Stimulated activated memory B cell treated with anti-CD40 and anti-IgM and Interleukin-4, amounts not matched to agents 10 μg/mL and 1 μg/mL and 100 μg/mL, for 72 hours (primary cell): ENCODE data around the gene MRGPRX4.
"Not testable (repeated sequence)": the region's sequence is repeated elsewhere in the genome, so short reads cannot be mapped to it uniquely, and the experiment has no call there.

Experiments used
- ATAC-seq: fragments of 150-1000 bp; cut with Tn5 transposase; 2 replicates; pipeline ENCODE4 v1.10.0; 2021
- H3K27ac Mint-ChIP-seq: one replicate; pipeline ENCODE4 v1.8.0; 2022; ENCODE audit warnings: mild to moderate bottlenecking, mixed read lengths
- H3K27me3 Mint-ChIP-seq: one replicate; pipeline ENCODE4 v1.8.0; 2022; ENCODE audit warnings: mixed read lengths
- H3K36me3 Mint-ChIP-seq: one replicate; pipeline ENCODE4 v1.8.0; 2022; ENCODE audit warnings: mixed read lengths
- H3K4me1 Mint-ChIP-seq: one replicate; pipeline ENCODE4 v1.8.0; 2022; ENCODE audit warnings: mixed read lengths
- H3K4me3 Mint-ChIP-seq: one replicate; pipeline ENCODE4 v1.8.0; 2022; ENCODE audit warnings: mild to moderate bottlenecking, moderate library complexity, mixed read lengths
- H3K9me3 Mint-ChIP-seq: one replicate; pipeline ENCODE4 v1.8.0; 2022; ENCODE audit warnings: mixed read lengths

Gene MRGPRX4

GRCh38 chr11:18172666-18173065 is at the start of gene MRGPRX4:
TSS of gene MRGPRX4 (plus strand) at chr11:18172837. CDS start at chr11:18173257, 420 bp downstream.
- ATAC-seq = no peak
- H3K4me1 Mint-ChIP-seq = peaks cover 8% of the 10 kb centered on the region
- peak within 1 kb of the TSS; percentile 76 for H3K27ac Mint-ChIP-seq
- no peaks in the 10 kb centered on the region for H3K36me3 Mint-ChIP-seq
- H3K9me3 Mint-ChIP-seq = no peaks in the 10 kb centered on the region
- peak within 1 kb of the TSS; percentile 87 for H3K4me3 Mint-ChIP-seq
- no peaks in the 10 kb centered on the region for H3K27me3 Mint-ChIP-seq

GRCh38 chr11:18131115-18131514 is 41.5 kb upstream of the MRGPRX4 start:
- not testable (repeated sequence) for H3K4me1 Mint-ChIP-seq
- H3K27me3 Mint-ChIP-seq = peaks cover 55% of the 10 kb centered on the region

GRCh38 chr11:18132341-18132740 is 40.3 kb upstream of the MRGPRX4 start, which contains the start of gene MRGPRX3:
TSS of gene MRGPRX3 (plus strand) at chr11:18132571. CDS start at chr11:18137203, 4,632 bp downstream.
- Mint-ChIP-seq H3K4me3 (no peak within 1 kb of the TSS), H3K36me3 (no peaks in the 10 kb centered on the region), H3K4me1 (no peaks in the 10 kb centered on the region), H3K27ac (no peak within 1 kb of the TSS), H3K9me3 (peaks cover 1% of the 10 kb centered on the region), H3K27me3 (peaks cover 55% of the 10 kb centered on the region)
- no peak for ATAC-seq

More at GRCh38 chr11:18131115-18131514, 41.5 kb upstream of the MRGPRX4 start:
- not testable (repeated sequence) for H3K9me3 Mint-ChIP-seq, ATAC-seq, H3K36me3 Mint-ChIP-seq, H3K4me3 Mint-ChIP-seq, H3K27ac Mint-ChIP-seq

GRCh38 chr11:18135308-18135707 is 37.3 kb upstream of the MRGPRX4 start:
- ATAC-seq = no peak
- H3K36me3 Mint-ChIP-seq = no peaks in the 10 kb centered on the region
- no peaks in the 10 kb centered on the region for H3K4me1 Mint-ChIP-seq
- no peak overlapping the region for H3K4me3 Mint-ChIP-seq
- H3K27me3 Mint-ChIP-seq = peaks cover 31% of the 10 kb centered on the region
- H3K27ac Mint-ChIP-seq = no peak overlapping the region
- H3K9me3 Mint-ChIP-seq = peaks cover 3% of the 10 kb centered on the region

GRCh38 chr11:18137186-18137800 is 35.3 kb upstream of the MRGPRX4 start:
- peaks cover 3% of the 10 kb centered on the region for H3K9me3 Mint-ChIP-seq

GRCh38 chr11:18140145-18140544 is 32.5 kb upstream of the MRGPRX4 start:
- no peaks in the 10 kb centered on the region for H3K4me1 Mint-ChIP-seq
- H3K27me3 Mint-ChIP-seq = peaks cover 39% of the 10 kb centered on the region

More at GRCh38 chr11:18137186-18137800, 35.3 kb upstream of the MRGPRX4 start:
- no peak for ATAC-seq
- Mint-ChIP-seq H3K4me1 (no peaks in the 10 kb centered on the region), H3K27ac (no peak overlapping the region), H3K27me3 (peaks cover 27% of the 10 kb centered on the region), H3K4me3 (no peak overlapping the region), H3K36me3 (no peaks in the 10 kb centered on the region)

GRCh38 chr11:18144243-18144642 is 28.4 kb upstream of the MRGPRX4 start:
- H3K27ac Mint-ChIP-seq = no peak overlapping the region
- ATAC-seq = no peak
- H3K4me1 Mint-ChIP-seq = peaks cover 10% of the 10 kb centered on the region
- H3K9me3 Mint-ChIP-seq = no peaks in the 10 kb centered on the region
- peaks cover 41% of the 10 kb centered on the region for H3K27me3 Mint-ChIP-seq
- no peaks in the 10 kb centered on the region for H3K36me3 Mint-ChIP-seq
- no peak overlapping the region for H3K4me3 Mint-ChIP-seq

More at GRCh38 chr11:18140145-18140544, 32.5 kb upstream of the MRGPRX4 start:
- Mint-ChIP-seq H3K27ac (no peak overlapping the region), H3K36me3 (no peaks in the 10 kb centered on the region), H3K9me3 (peaks cover 3% of the 10 kb centered on the region), H3K4me3 (no peak overlapping the region)
- no peak for ATAC-seq

GRCh38 chr11:18145025-18145424 is 27.6 kb upstream of the MRGPRX4 start:
- H3K27me3 Mint-ChIP-seq = peaks cover 41% of the 10 kb centered on the region
- no peaks in the 10 kb centered on the region for H3K9me3 Mint-ChIP-seq
- H3K4me3 Mint-ChIP-seq = no peak overlapping the region
- no peak for ATAC-seq
- peaks cover 10% of the 10 kb centered on the region for H3K4me1 Mint-ChIP-seq
- no peaks in the 10 kb centered on the region for H3K36me3 Mint-ChIP-seq
- no peak overlapping the region for H3K27ac Mint-ChIP-seq

- Mint-ChIP-seq H3K9me3 (no peaks in the 10 kb centered on the region), H3K4me1 (peaks cover 10% of the 10 kb centered on the region), H3K4me3 (no peak overlapping the region), H3K27ac (no peak overlapping the region), H3K36me3 (no peaks in the 10 kb centered on the region), H3K27me3 (peaks cover 41% of the 10 kb centered on the region)
- ATAC-seq = no peak
Measured at GRCh38 chr11:18145837-18146236, 26.8 kb upstream of the MRGPRX4 start.

GRCh38 chr11:18151581-18151980 is 21.1 kb upstream of the MRGPRX4 start:
- Mint-ChIP-seq H3K27me3 (peaks cover 22% of the 10 kb centered on the region), H3K36me3 (no peaks in the 10 kb centered on the region), H3K4me3 (no peak overlapping the region), H3K27ac (no peak overlapping the region), H3K4me1 (no peaks in the 10 kb centered on the region), H3K9me3 (no peaks in the 10 kb centered on the region)
- ATAC-seq = no peak

GRCh38 chr11:18168372-18168771 is 4.3 kb upstream of the MRGPRX4 start:
- peaks cover 14% of the 10 kb centered on the region for H3K4me1 Mint-ChIP-seq
- peaks cover 3% of the 10 kb centered on the region for H3K9me3 Mint-ChIP-seq
- no peak overlapping the region for H3K27ac Mint-ChIP-seq
- no peaks in the 10 kb centered on the region for H3K36me3 Mint-ChIP-seq
- no peak overlapping the region for H3K4me3 Mint-ChIP-seq
- ATAC-seq = no peak
- H3K27me3 Mint-ChIP-seq = no peaks in the 10 kb centered on the region

GRCh38 chr11:18171377-18172000 is 1.1 kb upstream of the MRGPRX4 start:
- no peak overlapping the region for H3K27ac Mint-ChIP-seq
- H3K4me1 Mint-ChIP-seq = peaks cover 8% of the 10 kb centered on the region
- ATAC-seq = no peak
- no peaks in the 10 kb centered on the region for H3K36me3 Mint-ChIP-seq
- no peaks in the 10 kb centered on the region for H3K27me3 Mint-ChIP-seq
- peaks cover 3% of the 10 kb centered on the region for H3K9me3 Mint-ChIP-seq
- no peak overlapping the region for H3K4me3 Mint-ChIP-seq

- H3K4me1 Mint-ChIP-seq = peaks cover 8% of the 10 kb centered on the region
- H3K9me3 Mint-ChIP-seq = no peaks in the 10 kb centered on the region
- H3K4me3 Mint-ChIP-seq = peak overlapping the region; percentile 87
- H3K36me3 Mint-ChIP-seq = no peaks in the 10 kb centered on the region
- no peaks in the 10 kb centered on the region for H3K27me3 Mint-ChIP-seq
- H3K27ac Mint-ChIP-seq = peak overlapping the region; percentile 76
- peak; percentile 84 for ATAC-seq
Measured at GRCh38 chr11:18173225-18173866, 709 bp downstream of the MRGPRX4 start.

GRCh38 chr11:18188796-18189195 is 16.2 kb downstream of the MRGPRX4 start:
- Mint-ChIP-seq H3K27me3 (peaks cover 23% of the 10 kb centered on the region), H3K9me3 (no peaks in the 10 kb centered on the region), H3K4me3 (no peak overlapping the region), H3K36me3 (no peaks in the 10 kb centered on the region), H3K27ac (no peak overlapping the region), H3K4me1 (no peaks in the 10 kb centered on the region)
- no peak for ATAC-seq

- H3K27me3 Mint-ChIP-seq = peaks cover 23% of the 10 kb centered on the region
Measured at GRCh38 chr11:18189476-18190245, 17.0 kb downstream of the MRGPRX4 start.

More at GRCh38 chr11:18189476-18190245, 17.0 kb downstream of the MRGPRX4 start:
- not testable (repeated sequence) for H3K4me3 Mint-ChIP-seq, H3K9me3 Mint-ChIP-seq, H3K27ac Mint-ChIP-seq, ATAC-seq, H3K4me1 Mint-ChIP-seq, H3K36me3 Mint-ChIP-seq
